IMR-90 (cell line): ENCODE results near the gene DNAJB2. TPM values are rescaled to one million over a fixed set of nuclear protein-coding genes. Genes with fewer than 3 reads are reported as not detected.

ENCODE experiments used
- ATAC-seq: fragments of 200-7000 bp; cut with Tn5 transposase; 2 replicates; pipeline ENCODE4 v1.9.1; 2020; ENCODE audit warnings: low read depth, mild to moderate bottlenecking, moderate library complexity
- BruUV-seq: library from RNA; stranded (reverse); fragments of 400-500 nt; replicated peaks from 2 replicates; lab custom pipeline; 2021; lab: Mats Ljungman, UMichigan
- CTCF ChIA-PET: fragments of 300-600 bp; formaldehyde crosslinking; extraction: SDS; loops from one replicate; lab custom pipeline; 2021; ENCODE audit warnings: antibody characterized with exemption; lab: Yijun Ruan, JAX
- POLR2A ChIA-PET: fragments of 300-600 bp; sonication (Branson Sonifier 250); formaldehyde crosslinking; loops from one replicate; lab custom pipeline; 2022; ENCODE audit warnings: antibody characterized with exemption; ENCODE audit not compliant: unreplicated experiment; lab: Charles Lee
- DNase-seq: peaks from one replicate; pipeline ENCODE4 v3.0.0; 2013
- H2AFZ ChIP-seq: replicated peaks from 2 replicates; pipeline ENCODE3; 2013; ENCODE audit warnings: low read length, mild to moderate bottlenecking; ENCODE audit not compliant: poor library complexity
- H2AK5ac ChIP-seq: 2 replicates; pipeline ENCODE4 v1.6.1; 2013; ENCODE audit warnings: low read depth, low read length, inconsistent platforms
- H2AK9ac ChIP-seq: replicated peaks from 2 replicates; pipeline ENCODE3; 2013; ENCODE audit warnings: mild to moderate bottlenecking, low read depth, low read length, moderate library complexity; ENCODE audit not compliant: poor library complexity
- H2BK120ac ChIP-seq: 2 replicates; pipeline ENCODE4 v1.6.1; 2013; ENCODE audit warnings: low read depth, low read length, inconsistent platforms
- H2BK15ac ChIP-seq: 3 replicates; pipeline ENCODE4 v1.6.1; 2013; ENCODE audit warnings: low read depth, low read length, inconsistent platforms
- H2BK20ac ChIP-seq: 2 replicates; pipeline ENCODE4 v1.6.1; 2013; ENCODE audit warnings: low read depth, mild to moderate bottlenecking, inconsistent platforms, low read length, moderate library complexity
- H2BK5ac ChIP-seq: 2 replicates; pipeline ENCODE4 v1.6.1; 2013; ENCODE audit warnings: mild to moderate bottlenecking, low read depth, low read length, inconsistent platforms; ENCODE audit not compliant: poor library complexity, severe bottlenecking
- H3K14ac ChIP-seq: replicated peaks from 2 replicates; pipeline ENCODE4 v1.6.1; 2013; ENCODE audit warnings: low read depth, low read length, inconsistent platforms
- H3K18ac ChIP-seq: 2 replicates; pipeline ENCODE4 v1.6.1; 2013; ENCODE audit warnings: low read depth, low read length, control low read depth
- H3K23ac ChIP-seq: 2 replicates; pipeline ENCODE4 v1.6.1; 2013; ENCODE audit warnings: low read depth, low read length, inconsistent platforms
- H3K27ac ChIP-seq: 2 replicates; pipeline ENCODE4 v1.5.1; 2013; ENCODE audit warnings: mild to moderate bottlenecking, control low read depth, low read length; ENCODE audit not compliant: insufficient read depth
- H3K27me3 ChIP-seq: 2 replicates; pipeline ENCODE4 v1.6.1; 2013; ENCODE audit warnings: low read length; ENCODE audit not compliant: control insufficient read depth, insufficient read depth
- H3K36me3 ChIP-seq: 2 replicates; pipeline ENCODE4 v1.6.1; 2013; ENCODE audit warnings: low read length, mixed read lengths; ENCODE audit not compliant: control insufficient read depth, insufficient read depth
- H3K4ac ChIP-seq: 2 replicates; pipeline ENCODE4 v1.6.1; 2013; ENCODE audit warnings: low read depth, low read length, inconsistent platforms
- H3K4me1 ChIP-seq: 2 replicates; pipeline ENCODE4 v1.6.1; 2013; ENCODE audit warnings: low read length, mixed read lengths; ENCODE audit not compliant: control insufficient read depth, insufficient read depth
- H3K4me2 ChIP-seq: 2 replicates; pipeline ENCODE4 v1.6.1; 2013; ENCODE audit warnings: low read depth, mild to moderate bottlenecking, control low read depth, low read length, moderate library complexity
- H3K4me3 ChIP-seq: 2 replicates; pipeline ENCODE4 v1.5.1; 2013; ENCODE audit warnings: low read depth, mild to moderate bottlenecking, control low read depth, low read length, moderate library complexity; ENCODE audit not compliant: insufficient read depth
- H3K56ac ChIP-seq: 2 replicates; pipeline ENCODE4 v1.6.1; 2013; ENCODE audit warnings: low read length, inconsistent platforms; ENCODE audit not compliant: insufficient read depth; ENCODE audit errors: extremely low read depth
- H3K79me1 ChIP-seq, 2 experiments: 2 replicates each; pipeline ENCODE4 v1.6.1; 2013; ENCODE audit warnings: low read length in 2 of 2, inconsistent platforms in 1 of 2, low read depth in 1 of 2
- H3K9ac ChIP-seq: 2 replicates; pipeline ENCODE4 v1.6.1; 2013; ENCODE audit warnings: low read depth, low read length, control low read depth
- H3K9me1 ChIP-seq: 2 replicates; pipeline ENCODE4 v1.6.1; 2013; ENCODE audit warnings: low read length, inconsistent platforms; ENCODE audit not compliant: insufficient read depth
- H3K9me3 ChIP-seq: 2 replicates; pipeline ENCODE4 v1.6.1; 2013; ENCODE audit warnings: low read length; ENCODE audit not compliant: control insufficient read depth, insufficient read depth
- H4K20me1 ChIP-seq: 2 replicates; pipeline ENCODE4 v1.6.1; 2013; ENCODE audit warnings: low read length, inconsistent platforms; ENCODE audit not compliant: insufficient read depth
- H4K5ac ChIP-seq: 2 replicates; pipeline ENCODE4 v1.6.1; 2013; ENCODE audit warnings: mild to moderate bottlenecking, low read depth, low read length, control low read depth
- H4K8ac ChIP-seq, 2 experiments: 2 replicates each; pipeline ENCODE4 v1.6.1; 2013; ENCODE audit warnings: low read depth in 2 of 2, low read length in 2 of 2, control low read depth in 1 of 2, inconsistent platforms in 1 of 2
- H4K91ac ChIP-seq: 2 replicates; pipeline ENCODE4 v1.6.1; 2013; ENCODE audit warnings: low read depth, low read length, inconsistent platforms; ENCODE audit not compliant: insufficient read depth
- FOS ChIP-seq: fragments of 150-350 bp; IDR thresholded peaks from 2 replicates; pipeline ENCODE4 v1.6.1; 2016; ENCODE audit warnings: low read depth, low read length
- POLR2A ChIP-seq: IDR thresholded peaks from 2 replicates; pipeline ENCODE4 v1.6.1; 2012; ENCODE audit warnings: mild to moderate bottlenecking, low read depth, low read length
- WGBS, 2 experiments: methylation state at CpG; one replicate each; pipeline versions ENCODE4 v1.1.5 to v1.1.7; 2013; ENCODE audit warnings: missing lambda C conversion rate in 2 of 2; ENCODE audit not compliant: insufficient read length in 1 of 2; ENCODE audit errors: extremely low coverage in 2 of 2; 5-methylcytosine and 5-hydroxymethylcytosine counted together
- dilution Hi-C: fragments of 300-500 bp; cut with HindIII; formaldehyde crosslinking; loops from one replicate; pipeline ENCODE4 v1.14.3; 2018; ENCODE audit warnings: low sequenced_read_pairs; ENCODE audit not compliant: unreplicated experiment
- in situ Hi-C: fragments of 300-500 bp; cut with MboI; formaldehyde crosslinking; loops from 3 replicates; pipeline ENCODE4 v1.14.3; 2019; ENCODE audit warnings: low sequenced_read_pairs, inconsistent platforms, mixed read lengths
- intact Hi-C: fragments of 100-400 bp; cut with micrococcal nuclease; formaldehyde crosslinking; loops from 2 replicates; pipeline ENCODE4 v1.10.0; 2022
- polyA plus RNA-seq, 3 experiments: library from polyadenylated mRNA; depleted of rRNA; stranded (reverse); fragments of >200 nt; gene quantifications; 2 replicates each; pipeline ENCODE4 v1.2.3, GENCODE V29; 2012; ENCODE audit warnings: low replicate concordance in 1 of 3
- total RNA-seq: library from RNA; depleted of rRNA; stranded (reverse); fragments of >200 nt; gene quantifications from 2 replicates; pipeline ENCODE4 v1.2.3, GENCODE V29; 2012

The DNAJB2 gene
- total and polyA plus RNA-seq, 2 of the 4 experiments (the other 2 are of a cell fraction), result 30.6 to 45.8 TPM

- dilution Hi-C loops, result no loop called here
Observed at GRCh38 chr2:219247678-219248642, 31.2 kb upstream of the DNAJB2 start.

More at GRCh38 chr2:219247678-219248642, 31.2 kb upstream of the DNAJB2 start:
- no peak overlapping the region for H2BK15ac ChIP-seq
- no peak overlapping the region for H4K5ac ChIP-seq
- peaks cover 21% of the 10 kb centered on the region; the same call in 1 of the 2 replicates for H3K36me3 ChIP-seq
- H4K20me1 ChIP-seq, result 0 out of 2 replicates have a peak, but pooled peaks cover 8% of the 10 kb centered on the region
- no peak overlapping the region; the same call in 1 of the 2 replicates for H2BK120ac ChIP-seq
- H3K14ac ChIP-seq, result no peak overlapping the region
- peaks cover 38% of the 10 kb centered on the region for H3K4me1 ChIP-seq
- no peak overlapping the region; the same call in 1 of the 2 replicates for H3K4ac ChIP-seq
- H2AK9ac ChIP-seq, result peak overlapping the region; percentile 20
- POLR2A ChIA-PET, result no interaction called here
- H2BK5ac ChIP-seq, result no peak overlapping the region
- no peak overlapping the region for H3K9ac ChIP-seq
- peak overlapping the region; percentile 13 for H2AK5ac ChIP-seq
- H3K9me1 ChIP-seq, result peaks cover 49% of the 10 kb centered on the region
- TF ChIP-seq POLR2A, result 0 out of 2 replicates have a peak, but pooled peaks have one; percentile 5
- TF ChIP-seq FOS, result no peak
- H4K91ac ChIP-seq, result no peak overlapping the region
- DNase-seq (no peak), ATAC-seq (no peak)
- peaks cover 23 to 48% of the 10 kb centered on the region in 2 experiments for H3K79me1 ChIP-seq
- H2AFZ ChIP-seq, result no peak overlapping the region
- no peak overlapping the region for H4K8ac ChIP-seq
- in situ Hi-C loops (no loop called here), intact Hi-C loops (no loop called here)
- H3K27me3 ChIP-seq, result no peaks in the 10 kb centered on the region
- no peaks in the 10 kb centered on the region for H3K9me3 ChIP-seq
- CTCF ChIA-PET, result interaction anchor here (2.3 kb wide), 1 partner anchor 47 kb away, joined by 10 read pairs; no protein-coding TSS in a partner anchor
- no TSS peak for BruUV-seq
- H3K4me2 ChIP-seq, result no peak overlapping the region
- H3K23ac ChIP-seq, result no peak overlapping the region
- H3K18ac ChIP-seq, result no peak overlapping the region
- no peak overlapping the region for H3K4me3 ChIP-seq
- H3K56ac ChIP-seq, result no peak overlapping the region
- H2BK20ac ChIP-seq, result no peak overlapping the region
- WGBS, 2 experiments, result 100% methylated on average over 1 of the region's 17 CpGs; no CpG with 5 or more reads in 1 of the 2 experiments
- H3K27ac ChIP-seq, result peak overlapping the region; percentile 9; the same call in 1 of the 2 replicates
